ENCODE results near the gene SPACA9. TPM values are rescaled to one million over a fixed set of nuclear protein-coding genes. Genes with fewer than 3 reads are reported as not detected.

Gene SPACA9
- total RNA-seq, 2 donors from 2014 or later = 2.2 to 8.1 TPM

DNA sequence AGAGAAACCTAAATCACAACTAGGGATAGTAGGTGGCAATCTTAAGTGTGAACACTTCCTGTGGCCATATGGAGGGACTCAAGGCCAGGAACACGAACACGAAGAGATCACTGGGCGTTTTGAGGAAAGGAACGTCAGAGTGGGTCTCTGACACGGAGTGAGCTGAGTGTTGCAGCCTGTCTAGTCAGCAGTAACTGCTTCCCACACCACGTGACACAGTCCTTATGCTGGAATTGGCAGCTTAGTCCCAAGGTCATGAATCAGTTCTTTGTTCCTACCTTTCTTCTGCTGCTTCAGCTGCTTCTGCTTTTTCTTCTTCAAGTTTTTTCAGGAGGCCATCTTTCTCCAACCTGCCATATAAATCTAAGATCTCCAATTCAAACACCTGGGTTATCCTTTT is 18.2 kb downstream of the SPACA9 start:
- TF ChIP-seq, protein P1, sequence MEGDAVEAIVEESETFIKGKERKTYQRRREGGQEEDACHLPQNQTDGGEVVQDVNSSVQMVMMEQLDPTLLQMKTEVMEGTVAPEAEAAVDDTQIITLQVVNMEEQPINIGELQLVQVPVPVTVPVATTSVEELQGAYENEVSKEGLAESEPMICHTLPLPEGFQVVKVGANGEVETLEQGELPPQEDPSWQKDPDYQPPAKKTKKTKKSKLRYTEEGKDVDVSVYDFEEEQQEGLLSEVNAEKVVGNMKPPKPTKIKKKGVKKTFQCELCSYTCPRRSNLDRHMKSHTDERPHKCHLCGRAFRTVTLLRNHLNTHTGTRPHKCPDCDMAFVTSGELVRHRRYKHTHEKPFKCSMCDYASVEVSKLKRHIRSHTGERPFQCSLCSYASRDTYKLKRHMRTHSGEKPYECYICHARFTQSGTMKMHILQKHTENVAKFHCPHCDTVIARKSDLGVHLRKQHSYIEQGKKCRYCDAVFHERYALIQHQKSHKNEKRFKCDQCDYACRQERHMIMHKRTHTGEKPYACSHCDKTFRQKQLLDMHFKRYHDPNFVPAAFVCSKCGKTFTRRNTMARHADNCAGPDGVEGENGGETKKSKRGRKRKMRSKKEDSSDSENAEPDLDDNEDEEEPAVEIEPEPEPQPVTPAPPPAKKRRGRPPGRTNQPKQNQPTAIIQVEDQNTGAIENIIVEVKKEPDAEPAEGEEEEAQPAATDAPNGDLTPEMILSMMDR (IDR thresholded peaks at IDR 0.05) = no peak
- H3K36me3 ChIP-seq = peaks cover 53% of the 10 kb centered on the region
- no peak overlapping the region for H3K27ac ChIP-seq
- no peak overlapping the region for H3K4me3 ChIP-seq
- H3K27me3 ChIP-seq (replicated peaks; ENCODE audit: insufficient read depth) = no peaks in the 10 kb centered on the region
- H3K4me1 ChIP-seq (ENCODE audit: control insufficient read depth in 1 of 2, low read depth in 2 of 2) = no peaks in the 10 kb centered on the region
- DNase-seq (ENCODE audit: low spot score) = no peak
- no peaks in the 10 kb centered on the region for H3K9me3 ChIP-seq
- ATAC-seq (ENCODE audit: insufficient number of reproducible peaks, low FRiP score, low read depth) = no peak

DNA sequence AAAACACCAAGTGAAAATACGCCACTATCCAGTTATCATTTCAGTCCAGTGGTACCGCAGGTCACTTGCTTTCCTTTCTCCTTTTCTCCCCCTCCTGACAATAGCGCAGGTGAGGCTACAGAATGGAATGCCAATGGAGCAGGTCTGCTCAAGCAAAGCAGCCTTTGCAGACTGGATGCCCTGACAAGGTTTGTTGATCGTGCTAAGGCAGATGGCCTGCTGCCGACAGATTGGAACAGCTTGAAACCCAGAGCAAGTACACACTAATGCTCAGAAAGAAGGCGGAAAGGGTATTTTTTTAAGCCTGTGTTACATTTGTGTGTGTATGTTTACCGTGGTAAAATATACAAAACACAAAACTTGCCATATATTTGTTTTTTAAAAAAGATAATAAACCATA is 19.4 kb downstream of the SPACA9 start:
- DNase-seq (ENCODE audit: low spot score) = no peak
- H3K27me3 ChIP-seq (replicated peaks; ENCODE audit: insufficient read depth) = no peaks in the 10 kb centered on the region
- H3K27ac ChIP-seq = no peak overlapping the region
- no peaks in the 10 kb centered on the region for H3K9me3 ChIP-seq
- H3K4me3 ChIP-seq = no peak overlapping the region
- TF ChIP-seq, protein P1 (IDR thresholded peaks at IDR 0.05) = no peak
- ATAC-seq (ENCODE audit: insufficient number of reproducible peaks, low FRiP score, low read depth) = no peak
- H3K4me1 ChIP-seq (ENCODE audit: control insufficient read depth in 1 of 2, low read depth in 2 of 2) = no peaks in the 10 kb centered on the region
- H3K36me3 ChIP-seq = peaks cover 53% of the 10 kb centered on the region

DNA sequence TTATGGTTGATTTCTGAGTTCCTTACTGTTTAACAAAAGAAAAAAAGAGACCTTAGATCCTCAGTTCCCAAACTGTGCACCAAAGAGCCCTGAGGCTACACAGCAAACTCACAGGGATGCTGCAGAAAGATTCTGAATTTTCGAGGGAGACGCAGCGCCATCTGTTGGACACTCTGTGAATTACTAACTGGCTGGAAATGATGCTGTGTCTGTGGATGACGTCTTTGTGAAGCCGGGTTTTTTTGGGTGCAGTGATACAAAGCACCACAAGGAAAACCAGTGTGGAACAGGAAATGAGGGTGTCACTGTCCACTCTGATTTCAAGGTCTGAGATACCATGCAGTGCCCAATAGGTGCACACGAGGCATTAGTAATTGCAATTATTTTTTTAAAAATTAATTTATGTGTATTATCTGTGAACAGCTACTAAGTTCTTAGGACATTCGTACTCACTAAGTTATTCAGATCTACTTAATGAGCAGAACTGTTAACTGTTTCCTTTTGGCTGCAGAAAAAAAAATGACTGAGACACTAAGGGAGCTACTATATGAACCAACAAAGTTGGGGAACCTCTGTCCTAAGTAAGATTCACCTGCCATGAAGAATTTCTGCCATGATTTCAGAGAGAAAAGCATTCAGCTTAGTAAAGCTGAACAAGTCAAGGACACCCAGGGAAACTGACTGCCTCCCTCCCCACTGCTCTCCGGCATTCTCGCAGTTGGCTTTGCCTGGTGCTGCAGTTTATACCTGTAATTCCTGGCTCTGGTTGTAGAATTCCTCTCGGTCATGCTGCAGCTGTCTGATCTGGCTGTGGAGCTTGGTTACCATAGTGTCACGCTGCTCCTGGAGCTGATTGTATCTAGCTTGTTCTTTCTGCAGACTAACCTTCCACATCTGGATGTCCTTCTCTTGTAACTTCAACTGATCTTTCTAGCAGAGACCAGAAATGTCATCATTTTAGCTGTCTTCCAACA is 23.4 kb downstream of the SPACA9 start:
- H3K4me3 ChIP-seq = no peak overlapping the region
- H3K27me3 ChIP-seq (replicated peaks; ENCODE audit: insufficient read depth) = no peaks in the 10 kb centered on the region
- no peaks in the 10 kb centered on the region for H3K4me1 ChIP-seq (ENCODE audit: control insufficient read depth in 1 of 2, low read depth in 2 of 2)
- TF ChIP-seq, protein P1 (IDR thresholded peaks at IDR 0.05) = peak; percentile 94
- ATAC-seq (ENCODE audit: insufficient number of reproducible peaks, low FRiP score, low read depth) (peak; percentile 88), DNase-seq (ENCODE audit: low spot score) (peak; percentile 34)
- no peaks in the 10 kb centered on the region for H3K9me3 ChIP-seq
- H3K27ac ChIP-seq = no peak overlapping the region
- H3K36me3 ChIP-seq = peaks cover 54% of the 10 kb centered on the region

DNA sequence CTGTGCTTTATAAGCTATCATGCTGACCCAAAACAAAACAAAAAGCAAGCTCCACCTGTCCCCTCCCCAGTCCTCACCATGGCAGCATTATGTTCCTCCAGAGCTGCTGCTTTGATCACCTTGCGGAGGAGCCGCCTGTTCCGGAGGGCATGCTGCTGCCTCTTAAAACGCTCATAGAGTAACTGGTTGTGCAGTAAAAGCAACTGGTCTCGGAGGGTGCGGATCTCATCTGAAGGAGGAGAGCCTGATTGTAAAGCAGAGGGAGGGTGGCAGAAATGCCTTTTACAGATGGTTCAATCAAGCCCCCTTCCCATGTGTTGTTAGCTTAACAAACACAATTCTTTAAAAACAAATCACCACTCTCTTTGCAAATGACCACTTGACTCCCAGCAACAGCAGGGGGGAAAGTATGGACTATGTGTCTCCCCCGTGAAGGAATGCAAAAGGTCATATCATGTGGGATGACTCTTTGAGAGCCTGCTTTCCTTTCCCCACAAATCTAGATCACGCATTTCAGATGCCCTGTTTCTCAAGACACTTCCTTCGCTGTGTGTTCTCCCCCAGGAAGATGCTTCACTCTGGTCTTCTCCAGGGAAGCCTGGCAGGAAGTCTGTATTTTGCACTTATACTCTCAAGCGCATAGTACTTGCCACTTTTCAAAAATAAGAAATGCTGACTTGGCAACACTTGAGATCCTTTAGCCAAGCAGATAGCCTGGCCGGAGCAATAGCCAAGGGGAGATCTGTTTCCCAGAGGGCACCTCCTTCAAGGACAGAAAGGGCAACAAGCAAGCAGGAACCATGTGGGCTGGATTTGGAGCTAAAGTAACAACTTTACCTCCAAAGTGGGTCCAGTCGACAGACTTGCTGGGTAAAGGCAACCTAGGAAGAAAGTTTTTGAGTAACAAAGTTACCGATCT is 25.1 kb downstream of the SPACA9 start:
- Histone ChIP-seq H3K4me1 (ENCODE audit: control insufficient read depth in 1 of 2, low read depth in 2 of 2) (no peaks in the 10 kb centered on the region), H3K4me3 (no peak overlapping the region), H3K27ac (no peak overlapping the region), H3K36me3 (peaks cover 44% of the 10 kb centered on the region), H3K27me3 (replicated peaks; ENCODE audit: insufficient read depth) (no peaks in the 10 kb centered on the region), H3K9me3 (no peaks in the 10 kb centered on the region)
- no peak for DNase-seq (ENCODE audit: low spot score)
- ATAC-seq (ENCODE audit: insufficient number of reproducible peaks, low FRiP score, low read depth) = no peak
- TF ChIP-seq, protein P1 (IDR thresholded peaks at IDR 0.05) = no peak

DNA sequence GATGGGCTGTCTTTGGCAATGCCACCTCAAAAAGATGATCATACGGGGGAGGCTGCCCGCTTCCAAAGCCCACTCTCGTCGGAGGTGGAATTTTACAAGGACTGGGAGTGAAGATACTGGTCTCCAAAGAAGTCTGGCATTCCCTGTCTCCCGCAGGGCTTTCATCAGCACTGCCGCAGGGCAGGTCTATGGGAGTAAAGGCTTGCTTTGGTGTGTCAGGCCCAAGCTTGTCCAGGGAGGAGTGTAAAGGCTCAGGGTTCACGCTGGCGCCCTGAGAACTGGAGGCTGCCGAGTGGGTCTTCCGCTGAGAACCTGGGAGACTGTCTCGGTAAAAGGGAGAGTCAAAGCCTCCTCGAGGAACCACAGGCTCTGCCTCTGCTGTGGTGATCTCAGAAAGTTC is 27.0 kb downstream of the SPACA9 start:
- Histone ChIP-seq H3K36me3 (peaks cover 38% of the 10 kb centered on the region), H3K9me3 (no peaks in the 10 kb centered on the region), H3K4me3 (no peak overlapping the region), H3K27ac (no peak overlapping the region), H3K27me3 (replicated peaks; ENCODE audit: insufficient read depth) (no peaks in the 10 kb centered on the region), H3K4me1 (ENCODE audit: control insufficient read depth in 1 of 2, low read depth in 2 of 2) (no peaks in the 10 kb centered on the region)
- TF ChIP-seq, protein P1 (IDR thresholded peaks at IDR 0.05) = no peak
- DNase-seq (ENCODE audit: low spot score) (no peak), ATAC-seq (ENCODE audit: insufficient number of reproducible peaks, low FRiP score, low read depth) (no peak)

All from thoracic aorta (tissue), 2 donors.